Measurements from ENCODE around the gene ZNF512B.

Gene ZNF512B

DNA sequence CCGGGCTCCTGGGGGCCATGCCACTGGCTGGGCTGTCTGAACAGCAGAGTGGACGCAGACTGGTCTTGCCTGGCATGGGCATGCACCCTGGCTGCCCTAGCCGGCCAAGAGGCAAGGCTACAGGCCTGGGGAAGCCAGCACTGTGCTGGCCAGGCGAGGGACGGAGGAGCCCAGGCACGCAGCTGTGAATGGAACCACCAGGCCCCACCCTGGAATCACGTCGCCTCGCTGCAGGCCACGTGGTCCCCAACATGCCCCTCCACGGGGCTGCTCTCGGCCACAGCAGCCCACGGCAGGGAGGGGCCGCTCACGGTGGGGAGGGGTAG, 17.6 kb downstream of the ZNF512B start:
- no peak for TF ChIP-seq ARNTL (CRISPR knock-in tag; IDR thresholded peaks at IDR 0.05; ENCODE audit: borderline replicate concordance, low read depth)
- TF ChIP-seq ESRRG (CRISPR knock-in tag; IDR thresholded peaks at IDR 0.05) = no peak
- TF ChIP-seq, protein P1, sequence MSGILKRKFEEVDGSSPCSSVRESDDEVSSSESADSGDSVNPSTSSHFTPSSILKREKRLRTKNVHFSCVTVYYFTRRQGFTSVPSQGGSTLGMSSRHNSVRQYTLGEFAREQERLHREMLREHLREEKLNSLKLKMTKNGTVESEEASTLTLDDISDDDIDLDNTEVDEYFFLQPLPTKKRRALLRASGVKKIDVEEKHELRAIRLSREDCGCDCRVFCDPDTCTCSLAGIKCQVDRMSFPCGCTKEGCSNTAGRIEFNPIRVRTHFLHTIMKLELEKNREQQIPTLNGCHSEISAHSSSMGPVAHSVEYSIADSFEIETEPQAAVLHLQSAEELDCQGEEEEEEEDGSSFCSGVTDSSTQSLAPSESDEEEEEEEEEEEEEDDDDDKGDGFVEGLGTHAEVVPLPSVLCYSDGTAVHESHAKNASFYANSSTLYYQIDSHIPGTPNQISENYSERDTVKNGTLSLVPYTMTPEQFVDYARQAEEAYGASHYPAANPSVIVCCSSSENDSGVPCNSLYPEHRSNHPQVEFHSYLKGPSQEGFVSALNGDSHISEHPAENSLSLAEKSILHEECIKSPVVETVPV (CRISPR knock-in tag; IDR thresholded peaks at IDR 0.05) = no peak
- no peak for TF ChIP-seq ZNF565 (CRISPR knock-in tag; conservative IDR thresholded peaks at IDR 0.05; ENCODE audit: low read depth)
- no peak for TF ChIP-seq GLIS3 (CRISPR knock-in tag; IDR thresholded peaks at IDR 0.05)
- no peak for TF ChIP-seq BACH2 (CRISPR knock-in tag; IDR thresholded peaks at IDR 0.05; ENCODE audit: borderline replicate concordance)
- TF ChIP-seq ZNF70 (CRISPR knock-in tag; IDR thresholded peaks at IDR 0.05) = no peak
- no peak for TF ChIP-seq RARB (CRISPR knock-in tag; IDR thresholded peaks at IDR 0.05)
- TF ChIP-seq SNAI2 (CRISPR knock-in tag; IDR thresholded peaks at IDR 0.05) = no peak
- TF ChIP-seq, protein P2, sequence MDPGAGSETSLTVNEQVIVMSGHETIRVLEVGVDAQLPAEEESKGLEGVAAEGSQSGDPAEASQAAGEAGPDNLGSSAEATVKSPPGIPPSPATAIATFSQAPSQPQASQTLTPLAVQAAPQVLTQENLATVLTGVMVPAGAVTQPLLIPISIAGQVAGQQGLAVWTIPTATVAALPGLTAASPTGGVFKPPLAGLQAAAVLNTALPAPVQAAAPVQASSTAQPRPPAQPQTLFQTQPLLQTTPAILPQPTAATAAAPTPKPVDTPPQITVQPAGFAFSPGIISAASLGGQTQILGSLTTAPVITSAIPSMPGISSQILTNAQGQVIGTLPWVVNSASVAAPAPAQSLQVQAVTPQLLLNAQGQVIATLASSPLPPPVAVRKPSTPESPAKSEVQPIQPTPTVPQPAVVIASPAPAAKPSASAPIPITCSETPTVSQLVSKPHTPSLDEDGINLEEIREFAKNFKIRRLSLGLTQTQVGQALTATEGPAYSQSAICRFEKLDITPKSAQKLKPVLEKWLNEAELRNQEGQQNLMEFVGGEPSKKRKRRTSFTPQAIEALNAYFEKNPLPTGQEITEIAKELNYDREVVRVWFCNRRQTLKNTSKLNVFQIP (CRISPR knock-in tag; IDR thresholded peaks at IDR 0.05; ENCODE audit: borderline replicate concordance, low read depth) = no peak
- no peak for ATAC-seq

DNA sequence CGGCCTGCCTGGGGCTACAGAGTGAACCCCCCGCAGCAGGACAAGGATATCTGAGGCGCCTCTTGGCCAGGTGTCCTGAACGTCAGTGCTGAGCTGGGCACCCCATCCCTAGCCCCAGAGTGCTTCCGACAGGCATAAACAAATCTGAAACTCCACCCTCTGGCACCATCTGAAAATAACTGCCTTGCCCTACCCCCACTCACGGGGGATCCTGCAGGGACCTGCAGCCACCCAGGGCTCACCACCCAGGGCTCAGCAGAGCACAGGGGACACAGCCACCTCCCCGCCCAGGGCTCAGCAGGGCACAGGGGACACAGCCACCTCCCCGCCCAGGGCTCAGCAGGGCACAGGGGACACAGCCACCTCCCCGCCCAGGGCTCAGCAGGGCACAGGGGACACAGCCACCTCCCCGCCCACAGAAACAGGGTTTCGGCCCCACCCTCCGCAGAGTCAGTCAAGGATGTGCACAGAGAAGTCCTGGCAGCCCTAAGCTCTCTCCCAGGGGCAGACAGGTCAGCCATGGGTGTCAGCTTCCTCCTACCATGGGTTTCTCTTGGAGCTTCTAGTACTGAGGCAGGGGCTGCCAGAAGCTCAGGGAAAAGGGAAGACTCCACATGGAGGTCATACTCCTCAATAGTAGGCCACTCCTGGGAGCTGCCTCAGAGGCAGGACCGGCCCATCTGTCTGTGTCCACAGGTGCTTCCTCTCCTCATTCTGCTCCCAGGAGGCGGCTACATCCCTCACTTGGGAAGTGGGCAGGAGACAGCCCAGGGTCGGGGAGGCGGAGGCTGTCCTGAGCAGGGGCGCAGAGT, 18.1 kb downstream of the ZNF512B start:
- no peak for ATAC-seq
- TF ChIP-seq ZFP30 (CRISPR knock-in tag; IDR thresholded peaks at IDR 0.05) (no peak), BACH2 (CRISPR knock-in tag; IDR thresholded peaks at IDR 0.05; ENCODE audit: borderline replicate concordance) (no peak), ISL1 (CRISPR knock-in tag; IDR thresholded peaks at IDR 0.05) (no peak), ARNTL (CRISPR knock-in tag; IDR thresholded peaks at IDR 0.05; ENCODE audit: borderline replicate concordance, low read depth) (no peak), RARB (CRISPR knock-in tag; IDR thresholded peaks at IDR 0.05) (no peak), GLIS3 (CRISPR knock-in tag; IDR thresholded peaks at IDR 0.05) (no peak), TOX (CRISPR knock-in tag; IDR thresholded peaks at IDR 0.05; ENCODE audit: borderline replicate concordance) (no peak), ESRRG (CRISPR knock-in tag; IDR thresholded peaks at IDR 0.05) (no peak), ZNF565 (CRISPR knock-in tag; conservative IDR thresholded peaks at IDR 0.05; ENCODE audit: low read depth) (no peak), OSR1 (CRISPR knock-in tag; IDR thresholded peaks at IDR 0.05) (no peak), CSDC2 (CRISPR knock-in tag; IDR thresholded peaks at IDR 0.05) (no peak), ZNF70 (CRISPR knock-in tag; IDR thresholded peaks at IDR 0.05) (no peak), TCF4 (CRISPR knock-in tag; IDR thresholded peaks at IDR 0.05; ENCODE audit: borderline replicate concordance) (no peak)
- TF ChIP-seq, protein P2 (CRISPR knock-in tag; IDR thresholded peaks at IDR 0.05; ENCODE audit: borderline replicate concordance, low read depth) = no peak
- TF ChIP-seq, protein P3, sequence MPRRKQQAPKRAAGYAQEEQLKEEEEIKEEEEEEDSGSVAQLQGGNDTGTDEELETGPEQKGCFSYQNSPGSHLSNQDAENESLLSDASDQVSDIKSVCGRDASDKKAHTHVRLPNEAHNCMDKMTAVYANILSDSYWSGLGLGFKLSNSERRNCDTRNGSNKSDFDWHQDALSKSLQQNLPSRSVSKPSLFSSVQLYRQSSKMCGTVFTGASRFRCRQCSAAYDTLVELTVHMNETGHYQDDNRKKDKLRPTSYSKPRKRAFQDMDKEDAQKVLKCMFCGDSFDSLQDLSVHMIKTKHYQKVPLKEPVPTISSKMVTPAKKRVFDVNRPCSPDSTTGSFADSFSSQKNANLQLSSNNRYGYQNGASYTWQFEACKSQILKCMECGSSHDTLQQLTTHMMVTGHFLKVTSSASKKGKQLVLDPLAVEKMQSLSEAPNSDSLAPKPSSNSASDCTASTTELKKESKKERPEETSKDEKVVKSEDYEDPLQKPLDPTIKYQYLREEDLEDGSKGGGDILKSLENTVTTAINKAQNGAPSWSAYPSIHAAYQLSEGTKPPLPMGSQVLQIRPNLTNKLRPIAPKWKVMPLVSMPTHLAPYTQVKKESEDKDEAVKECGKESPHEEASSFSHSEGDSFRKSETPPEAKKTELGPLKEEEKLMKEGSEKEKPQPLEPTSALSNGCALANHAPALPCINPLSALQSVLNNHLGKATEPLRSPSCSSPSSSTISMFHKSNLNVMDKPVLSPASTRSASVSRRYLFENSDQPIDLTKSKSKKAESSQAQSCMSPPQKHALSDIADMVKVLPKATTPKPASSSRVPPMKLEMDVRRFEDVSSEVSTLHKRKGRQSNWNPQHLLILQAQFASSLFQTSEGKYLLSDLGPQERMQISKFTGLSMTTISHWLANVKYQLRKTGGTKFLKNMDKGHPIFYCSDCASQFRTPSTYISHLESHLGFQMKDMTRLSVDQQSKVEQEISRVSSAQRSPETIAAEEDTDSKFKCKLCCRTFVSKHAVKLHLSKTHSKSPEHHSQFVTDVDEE (CRISPR knock-in tag; IDR thresholded peaks at IDR 0.05) = no peak
- TF ChIP-seq, protein P4, sequence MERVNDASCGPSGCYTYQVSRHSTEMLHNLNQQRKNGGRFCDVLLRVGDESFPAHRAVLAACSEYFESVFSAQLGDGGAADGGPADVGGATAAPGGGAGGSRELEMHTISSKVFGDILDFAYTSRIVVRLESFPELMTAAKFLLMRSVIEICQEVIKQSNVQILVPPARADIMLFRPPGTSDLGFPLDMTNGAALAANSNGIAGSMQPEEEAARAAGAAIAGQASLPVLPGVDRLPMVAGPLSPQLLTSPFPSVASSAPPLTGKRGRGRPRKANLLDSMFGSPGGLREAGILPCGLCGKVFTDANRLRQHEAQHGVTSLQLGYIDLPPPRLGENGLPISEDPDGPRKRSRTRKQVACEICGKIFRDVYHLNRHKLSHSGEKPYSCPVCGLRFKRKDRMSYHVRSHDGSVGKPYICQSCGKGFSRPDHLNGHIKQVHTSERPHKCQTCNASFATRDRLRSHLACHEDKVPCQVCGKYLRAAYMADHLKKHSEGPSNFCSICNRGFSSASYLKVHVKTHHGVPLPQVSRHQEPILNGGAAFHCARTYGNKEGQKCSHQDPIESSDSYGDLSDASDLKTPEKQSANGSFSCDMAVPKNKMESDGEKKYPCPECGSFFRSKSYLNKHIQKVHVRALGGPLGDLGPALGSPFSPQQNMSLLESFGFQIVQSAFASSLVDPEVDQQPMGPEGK (CRISPR knock-in tag; IDR thresholded peaks at IDR 0.05; ENCODE audit: borderline replicate concordance) = no peak
- TF ChIP-seq, protein P1 (CRISPR knock-in tag; IDR thresholded peaks at IDR 0.05) = no peak
- TF ChIP-seq, protein P5, sequence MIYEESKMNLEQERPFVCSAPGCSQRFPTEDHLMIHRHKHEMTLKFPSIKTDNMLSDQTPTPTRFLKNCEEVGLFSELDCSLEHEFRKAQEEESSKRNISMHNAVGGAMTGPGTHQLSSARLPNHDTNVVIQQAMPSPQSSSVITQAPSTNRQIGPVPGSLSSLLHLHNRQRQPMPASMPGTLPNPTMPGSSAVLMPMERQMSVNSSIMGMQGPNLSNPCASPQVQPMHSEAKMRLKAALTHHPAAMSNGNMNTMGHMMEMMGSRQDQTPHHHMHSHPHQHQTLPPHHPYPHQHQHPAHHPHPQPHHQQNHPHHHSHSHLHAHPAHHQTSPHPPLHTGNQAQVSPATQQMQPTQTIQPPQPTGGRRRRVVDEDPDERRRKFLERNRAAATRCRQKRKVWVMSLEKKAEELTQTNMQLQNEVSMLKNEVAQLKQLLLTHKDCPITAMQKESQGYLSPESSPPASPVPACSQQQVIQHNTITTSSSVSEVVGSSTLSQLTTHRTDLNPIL (CRISPR knock-in tag; IDR thresholded peaks at IDR 0.05; ENCODE audit: low read depth) = no peak

Data from SK-N-SH treated with all-trans-retinoic acid at 6 μM for 48 hours (cell line).